Midbrain (tissue), 1 donor: ENCODE measurements around the gene CD200R1.

Experiments used
- DNase-seq: peaks from one replicate; lab custom pipeline; 2025; lab: John Stamatoyannopoulos, UW

Gene CD200R1, protein sequence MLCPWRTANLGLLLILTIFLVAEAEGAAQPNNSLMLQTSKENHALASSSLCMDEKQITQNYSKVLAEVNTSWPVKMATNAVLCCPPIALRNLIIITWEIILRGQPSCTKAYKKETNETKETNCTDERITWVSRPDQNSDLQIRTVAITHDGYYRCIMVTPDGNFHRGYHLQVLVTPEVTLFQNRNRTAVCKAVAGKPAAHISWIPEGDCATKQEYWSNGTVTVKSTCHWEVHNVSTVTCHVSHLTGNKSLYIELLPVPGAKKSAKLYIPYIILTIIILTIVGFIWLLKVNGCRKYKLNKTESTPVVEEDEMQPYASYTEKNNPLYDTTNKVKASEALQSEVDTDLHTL

DNA sequence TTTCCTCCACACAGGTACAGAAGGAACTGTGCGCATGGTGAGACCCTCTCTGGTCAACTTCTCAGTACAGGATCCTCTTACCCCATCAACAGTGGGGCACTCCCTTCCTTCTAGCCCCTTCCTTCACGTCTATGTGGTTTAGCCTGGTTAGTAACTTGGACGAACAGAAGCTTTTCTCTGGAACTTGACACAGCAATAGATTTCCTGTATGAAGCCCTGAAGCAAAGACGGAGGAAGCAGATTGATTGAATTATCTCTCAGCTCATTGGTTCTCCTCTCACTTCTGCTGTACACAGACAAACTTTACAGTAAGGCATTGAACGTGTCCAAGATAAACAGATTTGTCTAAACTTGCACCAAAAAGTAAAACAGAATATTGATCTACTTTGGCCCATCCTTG lies at the start of gene CD200R1:
Gene CD200R1 (minus strand): TSS at position 210 of the 400 bp plus-strand sequence. CDS start 246 bp downstream, outside the sequence.
- no peak for DNase-seq

DNA sequence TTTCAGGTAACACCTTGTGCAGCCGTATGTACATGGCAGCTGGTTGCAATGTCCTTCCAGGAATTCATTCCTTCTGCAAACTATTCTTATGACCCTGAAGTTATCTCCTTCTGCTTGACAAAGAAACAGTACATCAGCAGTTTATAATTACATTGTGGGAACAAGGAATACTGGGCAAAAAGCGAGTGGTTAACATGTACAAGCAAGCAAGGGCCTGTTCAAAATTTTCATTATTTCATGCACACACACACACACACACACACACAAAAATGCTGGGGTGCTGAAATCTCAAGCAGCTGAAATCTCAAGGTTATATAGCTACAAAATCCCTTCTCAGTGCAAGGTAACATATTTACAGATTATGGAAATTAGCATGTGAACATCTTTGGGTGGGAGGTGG lies 46.6 kb upstream of the CD200R1 start:
- DNase-seq: no peak

DNA sequence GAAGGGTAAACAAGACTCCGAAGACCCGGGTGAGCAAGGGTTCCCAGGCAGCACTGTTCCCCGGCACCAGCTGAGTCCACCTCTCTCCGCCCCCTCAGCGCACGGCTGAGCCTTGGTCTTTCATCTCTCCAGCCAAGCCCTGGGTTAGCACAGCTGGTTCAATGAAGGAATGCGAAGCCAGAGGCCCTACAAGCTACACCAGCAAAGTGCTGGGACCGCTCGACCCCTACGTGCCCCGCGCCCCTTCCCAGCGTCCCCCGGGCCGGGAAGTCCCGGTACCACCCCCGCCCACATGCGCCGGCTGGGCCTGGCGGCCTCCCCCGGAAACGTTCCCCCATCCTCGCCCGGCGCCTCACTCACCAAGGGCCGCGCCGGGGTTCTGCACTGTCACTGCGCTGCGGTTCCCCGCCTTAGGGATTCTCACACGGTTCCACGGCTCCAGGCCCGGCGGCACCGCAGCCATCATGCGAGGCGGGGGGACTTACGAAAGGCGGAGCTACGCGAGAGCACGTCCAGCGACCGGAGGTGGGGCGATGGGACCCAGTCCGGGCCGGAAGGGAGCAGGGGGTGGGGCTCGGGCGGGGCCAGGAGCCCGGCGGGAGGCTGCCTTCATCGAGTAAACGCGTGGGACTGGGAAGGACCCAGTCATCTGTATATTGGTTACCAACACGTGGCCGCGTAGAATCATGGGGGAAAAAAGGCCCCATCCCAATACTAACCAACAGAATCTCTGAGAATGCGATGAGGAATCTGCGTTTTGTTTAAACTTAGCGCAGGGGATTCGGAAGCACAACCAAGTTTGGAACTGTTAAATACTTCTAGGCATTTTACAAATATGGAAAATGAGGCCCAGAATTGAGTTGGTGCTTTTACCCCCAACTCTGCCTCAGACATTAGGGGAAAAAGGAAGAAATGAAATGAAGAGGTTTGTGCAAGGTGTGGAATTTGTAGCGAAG lies 44.6 kb upstream of the CD200R1 start:
- DNase-seq: peak; percentile 93

DNA sequence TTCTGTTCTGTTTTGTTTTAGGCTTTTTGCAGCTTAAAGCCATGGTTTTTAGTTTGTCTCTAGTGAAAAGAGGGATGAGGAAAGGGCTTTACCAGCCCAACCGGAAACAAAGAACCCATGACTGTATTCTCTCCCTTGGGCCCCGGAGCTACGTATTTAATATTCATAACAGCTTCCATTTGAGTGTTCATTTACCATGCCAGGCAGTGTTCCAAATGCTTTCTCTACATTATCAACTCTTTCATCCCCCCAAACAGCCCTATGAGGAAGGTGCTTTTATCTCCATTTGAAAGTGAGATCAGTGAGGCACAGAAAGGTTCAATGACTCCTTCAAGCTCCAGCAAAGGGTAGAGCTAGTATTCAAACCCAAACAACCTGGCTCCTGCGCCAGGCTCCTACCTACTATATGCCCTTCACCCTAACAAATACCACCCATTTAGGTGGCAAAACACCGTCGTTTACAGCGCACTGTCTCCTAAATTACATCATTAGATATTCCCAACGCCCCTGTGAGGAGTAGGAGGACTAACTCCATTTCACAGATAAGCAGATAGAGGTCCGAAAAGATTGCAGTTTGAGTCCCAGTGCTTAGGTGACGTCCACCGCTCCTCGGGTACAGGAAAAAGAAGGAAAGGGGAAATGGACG lies 43.8 kb upstream of the CD200R1 start:
- no peak for DNase-seq

DNA sequence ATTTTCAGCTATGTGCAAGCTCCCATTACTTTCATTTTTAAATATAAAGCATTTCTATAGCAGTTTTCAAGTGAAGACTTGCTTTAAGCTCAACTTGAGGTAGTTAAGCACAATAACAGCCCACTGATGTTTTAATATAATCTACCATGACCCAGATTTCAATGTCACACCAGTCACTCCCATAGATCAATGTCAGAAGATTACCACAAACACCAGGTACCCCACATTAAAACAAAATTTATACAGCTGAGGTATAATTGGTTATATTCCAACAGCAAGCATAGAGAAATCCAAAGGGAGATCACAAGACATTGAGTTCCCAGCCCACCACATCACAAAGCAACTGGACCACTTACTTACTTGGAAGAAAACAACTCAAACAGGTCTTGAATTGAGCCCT lies 38.7 kb upstream of the CD200R1 start:
- no peak for DNase-seq

DNA sequence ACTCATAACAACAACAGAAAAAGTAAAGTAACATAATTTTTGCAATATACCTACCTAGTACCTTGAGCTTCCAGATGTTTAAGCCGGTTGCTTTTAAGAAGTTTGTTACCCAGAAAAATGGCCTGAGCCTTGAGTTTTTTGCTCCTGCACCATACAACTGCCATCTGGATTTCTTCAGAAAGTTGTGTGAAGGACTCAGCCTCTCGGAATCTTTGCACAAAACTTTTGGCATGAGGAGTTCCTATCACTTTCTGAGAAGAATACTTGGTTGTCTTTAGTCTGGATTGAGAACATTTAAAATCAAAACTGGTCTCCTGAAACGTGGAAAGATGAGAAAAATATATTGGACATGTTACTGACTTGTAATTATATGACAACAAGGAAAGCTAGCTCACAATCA lies 33.2 kb upstream of the CD200R1 start:
- no peak for DNase-seq

DNA sequence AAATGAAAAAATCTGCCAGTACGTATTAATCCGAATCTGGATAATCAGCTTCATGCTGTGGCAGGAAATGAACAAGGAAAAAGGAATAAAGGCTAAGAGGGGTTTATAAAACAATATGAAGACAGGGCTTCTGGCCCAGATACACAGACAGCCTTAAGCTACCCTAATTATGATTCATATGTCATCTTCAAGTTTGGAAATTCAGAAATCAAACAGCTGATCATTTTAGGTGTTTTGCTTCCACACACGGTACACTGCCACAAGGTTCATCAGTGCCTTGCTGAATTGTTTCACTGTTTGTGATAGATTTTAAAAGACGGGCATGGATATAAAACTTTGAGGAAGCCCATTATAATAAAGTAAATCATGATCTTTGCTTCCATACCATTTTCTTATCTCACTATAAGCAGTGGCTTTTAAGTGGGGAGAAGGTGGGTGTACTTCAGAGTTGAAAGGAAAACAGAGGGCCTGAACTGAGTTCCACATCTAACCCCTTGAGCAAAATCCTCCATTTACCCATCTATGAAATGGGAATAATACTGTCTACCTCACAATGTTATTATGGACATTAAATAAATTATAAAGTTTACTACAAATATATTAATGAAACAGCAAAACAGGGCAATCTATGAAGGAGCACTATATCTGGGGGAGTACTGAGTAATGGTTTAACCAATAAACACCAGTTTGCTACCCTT lies 31.6 kb upstream of the CD200R1 start:
- DNase-seq: no peak

DNA sequence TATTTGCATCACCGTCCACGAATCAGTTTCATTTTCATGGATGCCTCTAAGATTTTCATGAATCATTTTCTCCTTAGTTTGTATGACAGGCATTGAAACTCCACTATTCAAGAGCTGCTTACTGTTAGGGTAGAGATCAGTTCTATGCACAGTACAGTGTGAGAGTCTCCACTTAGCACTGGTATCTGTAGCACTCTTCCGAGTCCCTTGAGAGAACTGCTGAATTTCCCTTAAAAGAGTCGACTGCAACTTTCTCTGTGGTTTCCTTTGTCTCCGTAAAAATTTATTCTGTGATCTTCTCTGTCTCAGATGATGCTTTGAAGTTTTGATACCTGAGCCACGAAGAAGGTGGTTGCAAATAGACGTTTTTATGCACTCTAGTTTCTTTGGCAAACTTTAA lies 30.7 kb upstream of the CD200R1 start:
- DNase-seq: no peak

DNA sequence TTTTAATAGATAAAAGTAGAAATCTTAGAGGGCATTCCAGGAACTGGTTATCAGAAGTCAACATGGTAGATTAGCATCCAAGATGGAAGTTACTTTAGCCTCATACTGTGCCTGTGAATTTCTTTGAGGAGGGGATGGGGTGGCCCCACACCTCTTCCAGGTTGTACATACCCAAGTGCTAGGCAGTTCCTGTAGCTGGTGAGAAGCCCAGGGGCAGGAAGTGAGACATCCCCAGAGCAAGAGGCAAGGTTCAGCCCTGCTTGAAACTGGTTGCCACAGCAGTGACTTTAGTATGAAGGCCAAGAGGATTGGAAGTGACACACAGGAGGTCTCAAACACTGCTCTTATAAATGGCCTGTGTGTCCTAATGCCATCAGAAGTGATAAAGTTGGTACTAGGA lies 27.8 kb upstream of the CD200R1 start:
- no peak for DNase-seq

DNA sequence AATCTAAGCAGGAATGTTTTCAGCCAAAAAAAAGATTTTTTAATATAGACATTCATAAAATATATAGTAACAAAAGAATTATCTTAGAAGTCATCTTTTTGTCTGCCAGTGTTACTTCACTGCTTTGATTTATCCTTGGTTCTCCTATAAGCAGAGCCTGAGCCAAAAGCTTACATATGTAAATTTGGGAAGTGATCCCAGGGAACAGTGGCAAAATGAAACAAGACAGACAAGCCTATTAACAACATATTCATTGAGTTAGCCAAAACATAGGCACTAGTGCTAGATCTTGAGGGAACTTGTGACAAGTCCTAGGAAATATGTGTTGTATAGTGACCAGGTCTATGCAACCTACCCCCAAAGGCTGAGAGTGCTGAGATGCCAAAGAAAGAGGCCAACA lies 27.1 kb upstream of the CD200R1 start:
- DNase-seq: no peak

DNA sequence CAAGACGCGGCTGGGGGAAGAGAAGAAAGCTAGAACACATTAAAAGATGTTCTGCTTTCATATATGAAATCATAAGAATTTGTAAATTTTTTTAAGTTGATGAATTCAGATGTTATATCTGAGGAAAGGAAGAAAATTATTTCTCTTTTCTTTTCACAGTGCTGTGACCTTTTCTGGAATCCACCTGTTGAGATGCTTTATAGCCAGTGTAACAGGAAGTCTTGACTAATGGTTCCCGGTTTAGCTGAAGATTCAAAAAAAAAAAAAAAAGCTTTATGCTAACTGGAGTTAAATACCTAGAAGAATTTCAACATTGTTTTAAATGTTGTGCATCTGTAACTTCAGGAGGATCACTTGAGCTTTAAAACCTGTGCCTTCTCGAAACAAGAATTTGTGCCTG lies 25.8 kb upstream of the CD200R1 start:
- no peak for DNase-seq

DNA sequence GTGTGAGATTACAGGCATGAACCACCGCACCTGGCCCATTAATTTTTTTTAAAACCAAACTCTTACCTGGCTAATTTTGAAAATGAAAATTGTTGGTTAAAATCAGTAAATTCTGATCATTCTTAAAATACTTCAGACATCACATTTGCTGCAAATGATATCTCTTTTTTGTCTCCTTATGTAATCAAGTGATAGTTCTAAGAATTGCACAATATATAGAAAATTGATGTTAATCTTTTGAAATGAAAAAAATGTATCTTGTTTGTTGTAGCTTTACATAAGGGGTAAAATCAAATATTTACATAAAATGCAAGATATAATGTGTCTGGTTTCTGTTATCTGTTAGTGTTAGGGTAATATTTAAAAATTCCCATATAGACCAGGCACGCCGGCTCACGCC lies 20.9 kb upstream of the CD200R1 start:
- no peak for DNase-seq

DNA sequence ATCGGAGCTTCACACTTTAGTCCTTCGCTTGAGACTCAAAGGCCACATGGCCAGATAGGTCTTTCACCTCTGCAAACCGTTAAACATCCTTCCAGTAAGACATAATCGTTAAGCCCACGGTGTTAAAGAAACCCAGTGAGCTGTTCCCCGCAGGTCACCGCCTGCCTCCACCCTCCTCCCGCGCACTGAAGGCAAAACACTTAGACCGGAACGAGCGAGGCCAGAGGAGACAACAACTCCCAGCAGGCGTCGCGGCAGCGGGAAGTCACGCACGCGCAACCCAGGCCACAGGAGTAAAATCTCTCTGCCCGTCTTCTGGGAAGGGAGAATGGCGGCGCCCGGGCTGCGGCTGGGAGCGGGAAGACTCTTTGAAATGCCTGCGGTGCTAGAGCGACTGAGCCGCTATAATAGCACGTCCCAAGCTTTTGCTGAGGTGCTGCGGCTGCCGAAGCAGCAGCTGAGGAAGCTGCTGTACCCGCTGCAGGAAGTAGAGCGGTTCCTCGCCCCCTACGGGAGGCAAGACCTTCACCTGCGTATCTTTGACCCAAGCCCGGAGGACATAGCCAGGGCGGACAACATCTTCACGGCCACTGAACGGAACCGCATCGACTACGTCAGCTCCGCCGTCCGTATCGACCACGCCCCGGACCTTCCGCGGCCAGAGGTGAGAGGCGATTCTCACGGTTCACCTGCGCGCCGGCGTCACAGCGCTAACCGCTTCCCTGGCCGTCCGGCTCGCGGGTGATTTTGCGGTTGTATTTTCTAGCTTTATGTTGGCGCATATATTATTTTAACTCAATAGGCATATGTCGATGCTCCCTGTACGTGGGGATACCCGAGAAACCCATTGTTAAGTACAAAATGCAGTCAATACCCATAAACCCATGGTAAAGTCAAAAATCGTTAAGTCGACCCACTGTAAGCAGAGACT lies 16.0 kb upstream of the CD200R1 start, which contains the start of gene GTPBP8:
Gene GTPBP8 (plus strand): TSS at position 313 of the 931 bp plus-strand sequence. CDS start 16 bp downstream, at position 329.
- DNase-seq: peak; percentile 93

DNA sequence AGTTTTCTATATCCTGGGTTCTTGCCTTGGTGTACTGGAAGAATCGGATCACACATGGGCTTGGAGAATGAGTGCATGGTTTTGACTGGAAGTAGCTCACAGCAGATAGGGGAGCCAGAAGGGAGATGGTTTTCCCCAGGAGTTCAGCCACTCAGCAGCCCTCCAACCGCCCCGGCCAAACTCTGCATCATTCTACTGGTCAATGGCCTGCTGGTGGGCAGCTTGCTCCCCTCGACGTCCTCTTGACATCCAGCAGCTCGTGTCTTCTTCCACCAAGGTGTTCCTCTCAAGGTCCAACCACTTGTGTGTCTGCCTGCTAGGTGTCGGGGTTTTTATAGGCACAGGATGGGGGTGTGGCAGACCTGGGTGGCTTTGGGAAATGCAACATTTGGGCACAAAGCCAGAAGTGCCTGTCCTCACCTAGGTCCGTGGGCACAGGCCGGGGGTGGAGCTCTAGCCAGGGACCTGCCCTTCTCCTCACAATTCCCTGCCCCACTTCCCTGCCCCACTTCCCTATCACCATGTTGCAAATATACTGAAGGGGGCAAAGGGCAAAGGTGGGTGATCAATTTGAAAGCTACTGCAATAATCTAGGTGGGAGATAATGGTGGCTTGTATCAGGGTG lies 12.9 kb upstream of the CD200R1 start:
- no peak for DNase-seq

DNA sequence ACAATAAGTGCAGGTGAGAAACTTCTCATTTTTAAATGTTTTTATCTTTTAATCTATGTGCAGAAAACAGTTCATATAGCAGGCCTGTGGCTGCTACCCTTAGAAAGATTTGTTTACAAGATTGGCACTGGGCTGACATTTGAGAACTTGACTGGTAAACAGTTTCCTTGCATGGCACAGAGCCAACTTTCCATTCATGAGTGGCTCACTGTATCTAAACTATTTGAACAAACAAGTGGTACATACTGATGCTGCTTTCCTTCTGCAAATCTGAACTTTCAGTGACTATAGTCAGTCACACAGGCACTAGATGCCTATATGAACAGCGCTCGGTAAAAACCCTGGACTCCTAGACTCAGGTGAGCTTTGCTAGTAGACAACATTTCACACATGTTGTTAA lies 9.6 kb upstream of the CD200R1 start:
- no peak for DNase-seq

DNA sequence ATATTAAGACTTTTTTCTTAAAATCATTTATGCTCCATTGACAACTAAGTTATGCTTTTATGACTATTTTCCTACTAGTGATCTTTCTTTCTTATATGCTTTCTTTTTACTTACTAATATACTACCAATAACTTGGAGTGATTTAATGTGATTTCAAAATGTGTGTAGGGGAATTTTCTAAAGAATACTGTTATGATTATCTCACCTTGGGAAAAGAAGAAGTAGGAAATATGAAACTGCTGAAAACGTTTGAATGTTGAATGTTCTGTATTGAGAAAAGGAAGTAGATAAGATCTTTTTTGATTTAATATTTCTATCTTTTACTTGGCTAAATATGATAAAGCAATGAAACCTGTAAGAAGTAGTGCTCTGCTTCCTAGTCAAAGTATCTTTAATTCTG lies 7.8 kb upstream of the CD200R1 start:
- no peak for DNase-seq

DNA sequence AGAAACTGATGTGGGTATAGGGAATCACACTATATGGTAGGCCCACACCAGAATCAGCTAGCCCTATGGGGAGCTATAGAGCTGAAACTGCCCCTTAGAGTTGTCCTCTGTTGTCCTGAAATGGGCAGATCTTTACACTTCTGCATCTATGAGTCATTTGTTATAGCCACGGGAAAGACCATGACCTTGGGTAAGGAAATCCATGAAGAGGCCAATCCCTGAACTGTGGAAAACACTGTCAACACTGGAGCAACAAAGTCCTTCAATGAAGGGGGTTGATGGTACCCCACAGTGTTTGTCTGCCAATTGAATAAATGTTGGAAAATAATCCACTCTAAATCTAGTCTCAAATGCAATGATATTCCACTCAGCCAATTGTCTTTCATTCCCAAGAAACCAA lies 5.2 kb upstream of the CD200R1 start:
- DNase-seq: no peak

DNA sequence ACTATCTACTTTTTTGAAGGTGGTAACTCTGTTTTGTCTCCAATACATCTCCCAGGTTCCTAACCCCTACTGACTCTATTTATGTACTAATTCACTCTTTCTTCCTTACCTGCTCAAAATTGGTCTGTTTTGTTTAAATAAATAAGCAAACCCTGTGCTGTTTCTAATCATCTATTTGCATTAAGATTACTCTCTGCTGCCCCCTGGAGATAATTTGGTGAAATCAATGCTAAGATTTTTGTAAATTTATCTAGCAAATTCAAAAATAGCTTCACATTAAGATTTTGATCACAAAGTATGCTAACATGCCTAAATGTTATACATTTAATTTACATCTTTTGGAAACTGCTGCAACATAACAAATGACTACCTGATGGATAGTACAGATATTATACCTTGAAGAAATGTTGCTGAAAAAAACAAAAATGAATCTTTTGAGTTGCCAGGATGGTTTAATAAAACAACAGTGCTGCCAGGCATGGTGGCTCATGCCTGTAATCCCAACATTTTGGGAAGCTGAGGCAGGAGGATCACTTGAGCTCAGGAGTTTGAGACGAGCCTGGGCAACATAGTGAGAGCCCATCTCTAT lies 4.4 kb upstream of the CD200R1 start:
- DNase-seq: peak; percentile 39

DNA sequence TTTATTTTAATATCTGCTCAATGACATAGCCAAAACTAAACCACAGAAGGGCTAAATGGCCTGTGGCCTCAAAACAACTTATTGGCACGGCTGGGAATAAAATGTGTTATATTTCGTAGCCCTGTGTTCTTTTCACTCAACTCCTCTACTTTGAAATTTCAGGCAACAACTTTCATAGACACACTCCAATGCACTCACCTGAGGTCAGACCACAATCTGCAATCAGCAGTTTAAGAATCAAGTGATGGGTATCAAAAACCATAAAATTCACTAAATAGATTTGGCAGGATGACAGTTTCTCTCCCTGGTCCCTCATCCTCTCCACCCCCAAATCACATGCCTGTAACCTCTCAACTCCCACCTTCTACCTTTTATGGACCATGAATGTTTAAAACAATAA lies 2.0 kb upstream of the CD200R1 start:
- DNase-seq: no peak

DNA sequence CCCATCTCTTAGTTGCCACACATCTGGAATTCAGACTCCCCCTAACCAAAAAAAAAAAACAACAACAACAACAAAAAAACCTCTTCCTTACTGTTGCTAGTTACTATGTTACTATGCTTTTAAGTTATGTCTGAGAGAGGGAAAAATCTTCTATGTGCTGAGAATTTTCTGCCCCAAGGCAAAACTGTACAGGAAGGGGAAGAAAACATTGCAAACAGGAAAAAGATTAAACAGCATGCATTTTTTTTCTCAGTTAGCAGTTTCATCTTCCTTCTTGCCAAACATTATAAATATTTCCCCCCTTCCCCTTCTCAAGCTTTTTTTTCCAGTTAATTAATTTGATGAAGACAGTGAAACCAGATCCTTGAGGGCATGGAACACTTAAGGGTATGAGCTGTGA lies 1.1 kb upstream of the CD200R1 start:
- no peak for DNase-seq
